Spleen (tissue), 7 donors: ENCODE results near the gene C20orf204.

Experiments used
- POLR2A ChIP-seq, 3 donors: fragments of 450-650 bp; IDR thresholded peaks; one replicate each; pipeline ENCODE4 v1.5.1; 2017; ENCODE audit warnings: antibody characterized with exemption in 3 of 3, mild to moderate bottlenecking in 1 of 3
- POLR2AphosphoS5 ChIP-seq, 3 donors: sonication (generic); formaldehyde crosslinking; IDR thresholded peaks; one replicate each; pipeline ENCODE4 v1.5.1; 2017; ENCODE audit warnings: antibody characterized with exemption in 3 of 3
- TF ChIP-seq, protein P1 (sequence below), 11 experiments: fragments of 200-600 bp in 7 of 11; fragments of 450-650 bp in 4 of 11; sonication (generic) in 4 of 11; IDR thresholded peaks in 8 of 11; conservative IDR thresholded peaks in 3 of 11; 1 replicate in 7 of 11; 2 replicates in 4 of 11; pipeline versions ENCODE4 v1.4.0 to v1.8.0; 2016 to 2021; ENCODE audit warnings: antibody characterized with exemption in 11 of 11, inconsistent platforms in 4 of 11, mild to moderate bottlenecking in 1 of 11
- donor health status: DM: no; HTN: no; CAD: no; lungs with moderate emphysema.
- donor health status: DM: no; HTN: no; CAD: no.
- donor health status: DM: no; HTN: no; CAD: no.

DNA sequence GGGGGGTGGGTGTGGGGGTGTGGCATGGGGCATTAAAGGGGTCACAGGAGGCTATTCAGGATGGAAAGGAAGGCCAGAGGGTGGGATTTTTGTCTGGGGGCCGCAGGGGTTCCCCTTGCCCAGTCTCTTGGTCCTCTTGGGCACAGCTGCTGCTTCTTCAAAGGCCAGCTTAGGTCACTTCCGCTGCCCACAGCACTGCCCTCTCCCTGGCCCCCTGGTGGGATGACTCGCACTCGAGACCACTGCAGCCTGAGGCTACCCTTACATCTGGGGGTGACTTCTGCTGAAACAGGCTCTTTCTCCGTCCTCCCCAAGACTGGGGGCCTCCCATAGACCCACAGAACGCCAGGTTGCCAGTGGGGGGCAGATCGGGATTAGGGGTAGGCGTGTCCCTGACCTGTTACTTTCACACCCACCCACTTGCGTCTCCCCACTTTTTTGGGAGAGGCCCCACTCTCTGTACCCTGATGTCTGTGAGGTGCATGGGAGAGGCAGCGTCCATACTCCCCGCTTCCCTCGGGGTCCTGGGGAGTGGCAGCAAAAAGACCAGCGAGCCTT, 46.9 kb downstream of the C20orf204 start:
- TF ChIP-seq, protein P1, sequence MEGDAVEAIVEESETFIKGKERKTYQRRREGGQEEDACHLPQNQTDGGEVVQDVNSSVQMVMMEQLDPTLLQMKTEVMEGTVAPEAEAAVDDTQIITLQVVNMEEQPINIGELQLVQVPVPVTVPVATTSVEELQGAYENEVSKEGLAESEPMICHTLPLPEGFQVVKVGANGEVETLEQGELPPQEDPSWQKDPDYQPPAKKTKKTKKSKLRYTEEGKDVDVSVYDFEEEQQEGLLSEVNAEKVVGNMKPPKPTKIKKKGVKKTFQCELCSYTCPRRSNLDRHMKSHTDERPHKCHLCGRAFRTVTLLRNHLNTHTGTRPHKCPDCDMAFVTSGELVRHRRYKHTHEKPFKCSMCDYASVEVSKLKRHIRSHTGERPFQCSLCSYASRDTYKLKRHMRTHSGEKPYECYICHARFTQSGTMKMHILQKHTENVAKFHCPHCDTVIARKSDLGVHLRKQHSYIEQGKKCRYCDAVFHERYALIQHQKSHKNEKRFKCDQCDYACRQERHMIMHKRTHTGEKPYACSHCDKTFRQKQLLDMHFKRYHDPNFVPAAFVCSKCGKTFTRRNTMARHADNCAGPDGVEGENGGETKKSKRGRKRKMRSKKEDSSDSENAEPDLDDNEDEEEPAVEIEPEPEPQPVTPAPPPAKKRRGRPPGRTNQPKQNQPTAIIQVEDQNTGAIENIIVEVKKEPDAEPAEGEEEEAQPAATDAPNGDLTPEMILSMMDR (IDR thresholded peaks at IDR 0.05 in 8 of 11, conservative IDR thresholded peaks at IDR 0.05 in 3 of 11), result no peak
- no peak for TF ChIP-seq POLR2AphosphoS5 (IDR thresholded peaks at IDR 0.05)
- no peak for TF ChIP-seq POLR2A (IDR thresholded peaks at IDR 0.05)
